GM18526 (cell line): ENCODE data around the gene GYS2.

ENCODE experiments used
- POLR2A ChIP-seq: IDR thresholded peaks from 3 replicates; pipeline ENCODE4 v1.6.1; 2011; ENCODE audit not compliant: insufficient read length; ENCODE audit errors: extremely low read depth

GYS2 gene

DNA sequence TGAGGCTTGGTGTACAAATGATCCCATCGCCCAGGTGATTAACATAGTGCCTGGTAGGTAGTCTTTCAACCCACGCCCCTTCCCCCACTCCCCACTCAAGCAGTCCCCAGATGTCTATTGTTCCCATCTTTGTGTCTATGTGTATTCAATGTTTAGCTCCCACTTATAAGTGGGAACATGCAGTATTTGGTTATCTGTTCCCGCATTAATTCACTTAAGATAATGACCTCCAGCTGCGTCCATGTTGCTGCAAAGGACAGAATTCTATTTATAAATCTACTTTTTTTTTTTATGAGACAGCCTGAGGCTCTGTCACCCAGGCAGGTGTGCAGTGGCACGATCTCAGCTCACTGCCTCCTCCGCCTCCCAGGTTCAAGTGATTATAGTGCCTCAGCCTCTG is 62.9 kb downstream of the GYS2 start:
- no peak for TF ChIP-seq POLR2A

GRCh38 chr12:21539797-21540196 is 64.8 kb downstream of the GYS2 start:
- TF ChIP-seq POLR2A: no peak

DNA sequence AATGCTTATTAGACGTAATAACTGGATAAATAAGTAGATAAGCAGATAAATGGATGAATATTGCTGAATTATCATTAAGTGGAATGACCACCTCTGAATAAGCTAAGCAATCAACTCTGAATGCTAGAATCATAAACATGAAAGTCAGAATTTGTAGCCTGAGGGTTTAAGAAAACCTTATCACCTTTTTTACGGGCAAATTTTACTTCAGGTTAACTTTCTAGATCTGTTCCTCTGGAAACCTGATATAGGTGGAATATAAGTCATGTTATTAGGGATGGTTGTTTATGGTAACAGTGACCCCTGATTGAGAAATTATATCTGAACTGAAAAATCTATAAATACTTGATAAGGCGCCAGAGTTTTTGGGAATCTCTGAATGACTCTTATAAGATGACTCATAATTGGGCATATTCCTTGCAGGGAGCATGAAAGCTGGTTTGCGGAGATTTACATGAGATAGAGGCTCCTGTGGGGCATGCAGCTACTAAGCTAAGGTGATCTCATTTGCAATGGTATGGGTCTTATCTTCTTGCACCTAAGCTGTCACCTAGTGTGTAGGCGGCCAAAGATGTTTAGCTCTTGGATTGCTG is 66.5 kb downstream of the GYS2 start:
- TF ChIP-seq POLR2A: no peak

DNA sequence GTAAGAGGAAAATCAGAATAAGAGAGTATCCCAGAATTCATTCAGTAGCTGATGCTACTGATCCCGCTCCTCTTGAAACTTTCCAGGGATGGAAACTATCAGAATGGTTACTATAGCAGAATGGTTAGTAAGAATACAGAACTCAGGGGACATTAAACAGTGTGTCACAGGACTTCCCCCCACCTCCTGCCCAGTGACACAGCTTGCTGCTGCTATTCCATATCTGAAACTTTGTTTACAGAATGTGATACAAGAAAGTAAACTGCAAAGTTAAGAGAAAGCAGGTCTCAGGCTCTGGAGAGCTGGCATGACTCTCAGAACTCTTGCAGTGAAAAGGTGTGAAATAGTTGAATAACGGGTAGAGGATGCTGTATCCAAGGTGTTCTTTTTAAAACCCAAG is 75.2 kb downstream of the GYS2 start:
- TF ChIP-seq POLR2A: no peak

DNA sequence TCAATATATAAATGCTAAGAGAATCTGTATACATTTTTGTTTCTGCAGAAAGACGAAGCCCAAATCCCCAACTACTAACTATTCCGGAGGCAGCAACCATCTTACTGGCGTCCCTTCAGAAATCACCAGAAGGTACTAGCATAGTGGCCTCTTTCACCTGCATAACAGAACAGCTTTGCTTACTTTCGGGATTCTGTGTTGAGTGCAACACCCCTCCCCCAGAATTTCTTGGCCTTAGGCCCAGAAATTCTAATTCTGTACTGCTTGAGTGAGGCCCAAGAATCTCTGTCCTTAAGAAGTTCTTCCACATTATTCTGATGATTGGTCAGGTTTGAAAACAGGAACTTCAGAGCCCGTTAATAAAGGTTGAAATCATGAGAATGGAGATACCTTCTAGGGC is 75.7 kb downstream of the GYS2 start:
- TF ChIP-seq POLR2A: no peak

DNA sequence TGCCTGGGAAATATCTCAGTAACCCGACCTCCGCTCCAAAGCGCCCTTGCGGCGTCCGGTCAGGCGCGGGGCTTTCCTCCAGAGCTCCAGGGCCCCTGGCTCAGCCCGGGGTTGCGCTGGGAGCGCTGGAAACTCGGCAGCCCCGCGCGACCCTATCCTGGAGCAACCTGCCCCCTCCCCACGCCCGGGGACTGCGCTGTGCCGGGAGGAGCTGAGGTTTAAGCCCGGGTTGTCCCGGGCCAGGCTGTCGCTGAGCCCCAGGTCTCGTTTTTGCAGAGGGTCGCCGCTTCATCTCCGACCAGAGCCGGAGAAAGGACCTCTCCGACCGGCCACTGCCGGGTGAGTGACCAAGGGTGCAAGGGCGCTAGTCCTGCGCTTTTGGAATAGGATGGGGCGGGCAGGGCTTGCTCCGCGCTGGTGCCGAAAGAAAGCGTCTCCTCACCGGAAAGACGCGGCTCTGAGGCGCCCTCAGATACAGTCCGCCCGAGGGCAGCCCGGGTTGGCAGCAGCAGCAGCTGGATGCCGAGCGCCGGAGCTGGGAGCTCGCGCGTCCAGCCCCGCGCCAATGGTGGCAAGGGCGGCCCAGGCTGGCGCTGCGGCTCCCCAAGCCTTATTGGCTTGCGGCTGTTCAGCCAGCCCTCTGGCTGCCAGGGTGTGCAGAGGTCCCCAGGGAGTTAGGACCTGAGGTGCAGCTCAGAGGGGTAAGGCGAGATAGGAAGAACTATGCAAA is 77.0 kb downstream of the GYS2 start:
- peak; percentile 40 for TF ChIP-seq POLR2A

- no peak for TF ChIP-seq POLR2A
Observed at GRCh38 chr12:21526721-21527345, 77.8 kb downstream of the GYS2 start.

DNA sequence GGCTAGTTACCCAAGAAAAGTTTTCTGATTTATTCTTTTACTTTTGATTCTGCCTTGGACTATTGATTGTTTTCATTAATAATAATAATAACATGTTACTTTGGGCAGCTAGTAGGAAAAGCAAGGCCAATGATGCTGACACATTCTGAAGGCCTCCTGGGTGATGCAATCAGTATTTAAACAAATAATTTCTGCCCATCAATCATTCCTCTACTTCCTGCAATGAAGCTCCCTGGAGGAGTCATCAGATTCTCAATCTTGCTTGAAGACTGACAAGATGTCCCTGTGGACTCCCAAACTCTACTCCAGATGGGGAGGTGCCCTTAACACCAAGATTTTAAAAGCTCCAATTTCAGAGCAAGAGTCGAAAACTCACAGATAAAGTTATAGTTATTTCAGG is 78.6 kb downstream of the GYS2 start, which contains the start of gene SPX:
Gene SPX (plus strand): TSS at position 244 of the 400 bp plus-strand sequence. CDS start 177 bp downstream, outside the sequence.
- no peak for TF ChIP-seq POLR2A

GRCh38 chr12:21523148-21523547 is 81.5 kb downstream of the GYS2 start:
- TF ChIP-seq POLR2A: no peak

- no peak for TF ChIP-seq POLR2A
Observed at GRCh38 chr12:21521541-21521940, 83.1 kb downstream of the GYS2 start.

GRCh38 chr12:21518451-21518850 is 86.2 kb downstream of the GYS2 start:
- no peak for TF ChIP-seq POLR2A

GRCh38 chr12:21516281-21516680 is 88.4 kb downstream of the GYS2 start:
- TF ChIP-seq POLR2A: no peak

GRCh38 chr12:21509768-21510167 is 94.9 kb downstream of the GYS2 start:
- TF ChIP-seq POLR2A: no peak

DNA sequence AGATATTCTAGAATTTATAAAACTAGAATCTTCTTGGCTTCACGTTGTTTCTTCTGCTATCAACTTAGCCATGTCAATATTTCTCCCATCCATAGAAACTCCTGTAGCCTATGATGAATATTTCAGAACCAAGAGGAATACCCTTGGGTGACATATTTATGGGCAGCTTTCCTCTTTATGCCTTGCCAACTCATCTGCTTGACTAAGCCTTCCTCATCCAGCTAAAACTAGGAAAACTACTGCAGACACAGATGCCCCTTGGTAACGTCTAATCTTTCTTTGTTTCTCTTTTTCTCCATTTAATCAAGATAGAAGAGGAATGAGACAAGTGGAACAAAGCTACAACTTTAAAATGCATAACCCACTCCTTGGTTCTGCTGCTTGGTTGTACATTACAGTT is 96.8 kb downstream of the GYS2 start:
- TF ChIP-seq POLR2A: no peak

- no peak for TF ChIP-seq POLR2A
Observed at GRCh38 chr12:21505888-21506287, 98.8 kb downstream of the GYS2 start.

DNA sequence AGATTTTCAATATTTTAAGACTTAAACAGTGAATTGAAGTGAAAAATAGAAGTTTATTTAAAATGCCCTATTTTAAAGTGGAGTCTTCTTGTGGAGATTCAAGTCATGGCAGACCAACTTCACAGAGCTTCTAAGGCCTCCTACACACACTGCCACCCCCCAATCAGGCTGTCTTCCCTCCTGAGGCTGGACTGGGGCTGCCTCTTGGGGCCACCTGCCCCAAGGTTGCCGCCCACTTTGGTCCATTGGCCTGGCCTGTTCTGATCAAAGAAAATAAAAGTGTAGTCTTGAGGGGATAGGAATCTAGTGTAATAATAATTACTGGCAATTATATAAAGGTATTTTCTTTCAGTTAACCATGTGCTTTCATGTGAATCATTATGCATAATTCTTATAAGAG is 101.8 kb downstream of the GYS2 start:
- TF ChIP-seq POLR2A: no peak
